Mucosa of stomach (tissue), 1 donor: ENCODE results near the gene GABRB3.

Source experiments
- H3K27me3 ChIP-seq: one replicate; pipeline ENCODE4 v1.7.0; 2013; ENCODE audit warnings: mild to moderate bottlenecking, low read length; ENCODE audit not compliant: control insufficient read depth, insufficient read depth
- H3K36me3 ChIP-seq: one replicate; pipeline ENCODE4 v1.7.0; 2013; ENCODE audit warnings: low read length; ENCODE audit not compliant: control insufficient read depth, insufficient read depth
- H3K4me1 ChIP-seq: one replicate; pipeline ENCODE4 v1.7.0; 2013; ENCODE audit warnings: mild to moderate bottlenecking, low read length; ENCODE audit not compliant: control insufficient read depth, insufficient read depth
- H3K4me3 ChIP-seq: one replicate; pipeline ENCODE4 v1.7.0; 2013; ENCODE audit warnings: low read length
- H3K9ac ChIP-seq: one replicate; pipeline ENCODE4 v1.7.0; 2013; ENCODE audit warnings: mild to moderate bottlenecking, low read length, moderate library complexity
- H3K9me3 ChIP-seq: one replicate; pipeline ENCODE4 v1.7.0; 2013; ENCODE audit warnings: mild to moderate bottlenecking, low read length, moderate library complexity; ENCODE audit not compliant: control insufficient read depth
- donor health status: Pancreatic carcinoma.

GABRB3 gene

GRCh38 chr15:26771168-26771567 lies 1.7 kb downstream of the GABRB3 start:
- Histone ChIP-seq H3K4me1 (no peaks in the 10 kb centered on the region), H3K4me3 (no peak overlapping the region), H3K9me3 (no peaks in the 10 kb centered on the region), H3K36me3 (no peaks in the 10 kb centered on the region), H3K27me3 (peaks cover 25% of the 10 kb centered on the region), H3K9ac (no peak overlapping the region)

GRCh38 chr15:26767169-26767670 lies 5.6 kb downstream of the GABRB3 start:
- H3K36me3 ChIP-seq: no peaks in the 10 kb centered on the region
- H3K9ac ChIP-seq: no peak overlapping the region
- H3K9me3 ChIP-seq: no peaks in the 10 kb centered on the region
- no peaks in the 10 kb centered on the region for H3K4me1 ChIP-seq
- peaks cover 11% of the 10 kb centered on the region for H3K27me3 ChIP-seq
- H3K4me3 ChIP-seq: no peak overlapping the region

GRCh38 chr15:26766262-26766661 lies 6.6 kb downstream of the GABRB3 start:
- Histone ChIP-seq H3K9me3 (no peaks in the 10 kb centered on the region), H3K9ac (no peak overlapping the region), H3K4me3 (no peak overlapping the region), H3K4me1 (no peaks in the 10 kb centered on the region), H3K36me3 (no peaks in the 10 kb centered on the region), H3K27me3 (peaks cover 2% of the 10 kb centered on the region)

GRCh38 chr15:26759986-26760385 lies 12.9 kb downstream of the GABRB3 start:
- Histone ChIP-seq H3K4me3 (no peak overlapping the region), H3K27me3 (no peaks in the 10 kb centered on the region), H3K9ac (no peak overlapping the region), H3K9me3 (no peaks in the 10 kb centered on the region), H3K36me3 (no peaks in the 10 kb centered on the region), H3K4me1 (no peaks in the 10 kb centered on the region)

GRCh38 chr15:26758079-26758478 lies 14.8 kb downstream of the GABRB3 start:
- Histone ChIP-seq H3K9ac (no peak overlapping the region), H3K27me3 (no peaks in the 10 kb centered on the region), H3K4me1 (no peaks in the 10 kb centered on the region), H3K36me3 (no peaks in the 10 kb centered on the region), H3K4me3 (no peak overlapping the region), H3K9me3 (no peaks in the 10 kb centered on the region)

DNA sequence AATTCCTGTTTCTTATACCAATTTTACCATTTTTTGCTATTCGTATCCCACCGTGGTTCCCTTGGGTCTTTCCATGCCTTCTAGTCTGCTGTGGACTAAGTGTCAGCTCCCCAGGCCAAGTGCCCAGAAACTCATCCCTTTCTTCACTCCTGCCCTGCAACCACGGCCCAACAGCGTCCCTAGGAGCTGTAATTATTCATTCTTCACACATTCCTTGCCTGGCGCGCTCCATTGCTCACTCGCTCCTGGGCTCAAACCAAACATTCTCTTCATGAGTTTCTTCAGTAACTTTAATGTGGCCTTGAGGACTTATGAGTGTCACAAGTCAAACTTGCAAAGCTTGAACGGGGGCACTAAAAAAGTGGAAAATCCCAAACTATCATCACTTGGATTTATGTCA lies 15.7 kb downstream of the GABRB3 start:
- H3K9me3 ChIP-seq: no peaks in the 10 kb centered on the region

GRCh38 chr15:26744894-26745293 lies 28.0 kb downstream of the GABRB3 start:
- no peaks in the 10 kb centered on the region for H3K36me3 ChIP-seq
- no peak overlapping the region for H3K9ac ChIP-seq
- H3K9me3 ChIP-seq: no peaks in the 10 kb centered on the region
- H3K4me3 ChIP-seq: no peak overlapping the region
- H3K4me1 ChIP-seq: no peaks in the 10 kb centered on the region
- no peaks in the 10 kb centered on the region for H3K27me3 ChIP-seq

More for the DNA sequence above, 15.7 kb downstream of the GABRB3 start:
- H3K9ac ChIP-seq: no peak overlapping the region
- H3K4me3 ChIP-seq: no peak overlapping the region
- no peaks in the 10 kb centered on the region for H3K27me3 ChIP-seq
- H3K36me3 ChIP-seq: no peaks in the 10 kb centered on the region
- H3K4me1 ChIP-seq: no peaks in the 10 kb centered on the region

GRCh38 chr15:26739791-26740190 lies 33.1 kb downstream of the GABRB3 start:
- Histone ChIP-seq H3K4me3 (no peak overlapping the region), H3K9ac (no peak overlapping the region), H3K9me3 (no peaks in the 10 kb centered on the region), H3K27me3 (no peaks in the 10 kb centered on the region), H3K36me3 (no peaks in the 10 kb centered on the region), H3K4me1 (no peaks in the 10 kb centered on the region)

- Histone ChIP-seq H3K9ac (no peak overlapping the region), H3K9me3 (no peaks in the 10 kb centered on the region), H3K36me3 (no peaks in the 10 kb centered on the region), H3K27me3 (no peaks in the 10 kb centered on the region), H3K4me3 (no peak overlapping the region), H3K4me1 (no peaks in the 10 kb centered on the region)
These were observed 33.9 kb downstream of the GABRB3 start for GRCh38 chr15:26738996-26739395.

GRCh38 chr15:26736502-26737248 lies 36.2 kb downstream of the GABRB3 start:
- Histone ChIP-seq H3K4me1 (no peaks in the 10 kb centered on the region), H3K4me3 (no peak overlapping the region), H3K9me3 (no peaks in the 10 kb centered on the region), H3K9ac (no peak overlapping the region), H3K36me3 (no peaks in the 10 kb centered on the region), H3K27me3 (no peaks in the 10 kb centered on the region)

- Histone ChIP-seq H3K36me3 (no peaks in the 10 kb centered on the region), H3K4me1 (no peaks in the 10 kb centered on the region), H3K27me3 (no peaks in the 10 kb centered on the region), H3K9ac (no peak overlapping the region), H3K4me3 (no peak overlapping the region), H3K9me3 (no peaks in the 10 kb centered on the region)
These were observed 40.9 kb downstream of the GABRB3 start for GRCh38 chr15:26731965-26732364.

- no peaks in the 10 kb centered on the region for H3K9me3 ChIP-seq
- H3K36me3 ChIP-seq: no peaks in the 10 kb centered on the region
- H3K4me1 ChIP-seq: no peaks in the 10 kb centered on the region
- H3K9ac ChIP-seq: no peak overlapping the region
- no peak overlapping the region for H3K4me3 ChIP-seq
- H3K27me3 ChIP-seq: no peaks in the 10 kb centered on the region
These were observed 43.3 kb downstream of the GABRB3 start for GRCh38 chr15:26729581-26729980.
